GM19193 (cell line): ENCODE data around the gene IQCN.

Experiments used
- POLR2A ChIP-seq: IDR thresholded peaks from 4 replicates; pipeline ENCODE4 v1.6.1; 2011; ENCODE audit not compliant: insufficient read depth, insufficient read length; ENCODE audit errors: extremely low read depth

Gene IQCN

GRCh38 chr19:18211683-18212082 lies 62.6 kb downstream of the IQCN start:
- TF ChIP-seq POLR2A: no peak

- TF ChIP-seq POLR2A: no peak
Observed at GRCh38 chr19:18208098-18208951, 65.9 kb downstream of the IQCN start.
